Measurements from ENCODE around the gene ACER3. TPM values are rescaled to one million over a fixed set of nuclear protein-coding genes. Genes with fewer than 3 reads are reported as not detected.
"Not testable (repeated sequence)": the region's sequence is repeated elsewhere in the genome, so short reads cannot be mapped to it uniquely, and the experiment has no call there.

ACER3 gene
- total RNA-seq, 1 experiment from 2014 or later: 7.1 TPM

GRCh38 chr11:76995081-76995576 lies 134.4 kb downstream of the ACER3 start:
- no peak for DNase-seq (ENCODE audit: low spot score)

GRCh38 chr11:76997512-76997911 lies 136.8 kb downstream of the ACER3 start:
- no peak for DNase-seq (ENCODE audit: low spot score)

DNA sequence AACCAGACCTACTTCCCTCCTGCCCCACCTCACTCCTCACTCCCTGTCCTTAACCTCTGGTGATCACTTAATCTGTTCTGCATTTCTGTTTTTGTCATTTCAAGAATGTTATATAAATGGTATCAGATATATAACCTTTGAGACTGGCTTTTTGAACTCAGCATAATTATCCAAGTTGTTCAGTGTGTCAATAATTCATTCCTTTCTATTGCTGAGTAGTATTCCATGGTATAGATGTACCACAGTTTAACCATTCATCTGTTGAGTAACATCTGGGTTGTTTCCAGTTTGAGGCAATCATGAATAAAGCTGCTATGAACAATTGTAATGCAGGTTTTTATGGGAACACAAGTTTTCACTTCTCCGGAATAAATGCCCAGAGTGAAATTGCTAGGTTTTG lies 138.9 kb downstream of the ACER3 start:
- no peak for DNase-seq (ENCODE audit: low spot score)

GRCh38 chr11:77001613-77002012 lies 140.9 kb downstream of the ACER3 start:
- DNase-seq (ENCODE audit: low spot score): peak; percentile 19

- DNase-seq (ENCODE audit: low spot score): no peak
Observed at GRCh38 chr11:77002776-77003175, 142.1 kb downstream of the ACER3 start.

- no peak for DNase-seq (ENCODE audit: low spot score)
Observed at GRCh38 chr11:77003963-77004362, 143.2 kb downstream of the ACER3 start.

- DNase-seq (ENCODE audit: low spot score): no peak
Observed at GRCh38 chr11:77009533-77010160, 148.9 kb downstream of the ACER3 start.

GRCh38 chr11:77014669-77015068 lies 154.0 kb downstream of the ACER3 start:
- DNase-seq (ENCODE audit: low spot score): no peak

GRCh38 chr11:77018396-77018924 lies 157.7 kb downstream of the ACER3 start:
- DNase-seq (ENCODE audit: low spot score): not testable (repeated sequence)

- peak; percentile 79 for DNase-seq (ENCODE audit: low spot score)
Observed at GRCh38 chr11:77019976-77020595, 159.4 kb downstream of the ACER3 start.

- peak; percentile 36 for DNase-seq (ENCODE audit: low spot score)
Observed at GRCh38 chr11:77020734-77021133, 160.0 kb downstream of the ACER3 start.

DNA sequence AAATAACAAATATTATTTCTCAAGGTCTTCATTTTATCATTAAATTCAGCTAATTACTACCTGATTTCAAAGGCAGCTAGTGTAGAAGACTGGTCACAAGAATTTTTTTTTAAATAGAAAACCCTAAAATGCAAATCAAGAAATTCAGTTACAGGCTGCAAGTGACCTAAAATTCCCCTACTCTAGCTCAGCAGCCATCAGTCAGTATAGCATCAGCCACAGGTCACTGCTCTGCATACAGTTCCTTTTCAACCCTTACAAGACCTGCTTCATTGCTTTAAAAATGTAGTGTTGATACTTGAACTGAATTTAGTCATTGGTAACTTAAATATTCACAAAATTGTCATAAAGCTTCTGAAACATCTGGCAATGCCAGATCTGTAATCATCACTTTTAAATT lies 164.0 kb downstream of the ACER3 start:
- DNase-seq (ENCODE audit: low spot score): no peak

GRCh38 chr11:77026221-77026620 lies 165.5 kb downstream of the ACER3 start:
- peak; percentile 14 for DNase-seq (ENCODE audit: low spot score)

- no peak for DNase-seq (ENCODE audit: low spot score)
Observed at GRCh38 chr11:77026743-77027142, 166.0 kb downstream of the ACER3 start.

DNA sequence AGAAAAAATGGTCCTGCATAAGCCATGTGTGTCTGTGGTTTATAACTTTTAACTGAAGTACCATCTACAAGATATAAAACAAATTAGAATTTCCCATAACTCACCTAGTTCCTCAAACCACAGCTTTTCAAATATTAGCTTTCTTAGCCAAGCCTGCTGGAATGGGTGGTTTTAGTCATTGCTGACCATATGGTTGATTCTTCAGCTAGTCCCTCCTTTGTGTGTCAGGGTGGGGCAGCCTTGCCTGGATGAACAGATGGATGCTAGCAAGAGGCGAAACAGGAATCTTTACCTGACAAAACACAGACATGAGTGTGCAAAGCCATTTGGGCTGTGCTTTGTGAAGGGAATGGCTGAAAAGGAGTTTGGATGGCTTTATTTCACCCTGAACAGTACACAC lies 166.6 kb downstream of the ACER3 start:
- peak; percentile 58 for DNase-seq (ENCODE audit: low spot score)

GRCh38 chr11:77029829-77030228 lies 169.1 kb downstream of the ACER3 start:
- DNase-seq (ENCODE audit: low spot score): peak; percentile 60

DNA sequence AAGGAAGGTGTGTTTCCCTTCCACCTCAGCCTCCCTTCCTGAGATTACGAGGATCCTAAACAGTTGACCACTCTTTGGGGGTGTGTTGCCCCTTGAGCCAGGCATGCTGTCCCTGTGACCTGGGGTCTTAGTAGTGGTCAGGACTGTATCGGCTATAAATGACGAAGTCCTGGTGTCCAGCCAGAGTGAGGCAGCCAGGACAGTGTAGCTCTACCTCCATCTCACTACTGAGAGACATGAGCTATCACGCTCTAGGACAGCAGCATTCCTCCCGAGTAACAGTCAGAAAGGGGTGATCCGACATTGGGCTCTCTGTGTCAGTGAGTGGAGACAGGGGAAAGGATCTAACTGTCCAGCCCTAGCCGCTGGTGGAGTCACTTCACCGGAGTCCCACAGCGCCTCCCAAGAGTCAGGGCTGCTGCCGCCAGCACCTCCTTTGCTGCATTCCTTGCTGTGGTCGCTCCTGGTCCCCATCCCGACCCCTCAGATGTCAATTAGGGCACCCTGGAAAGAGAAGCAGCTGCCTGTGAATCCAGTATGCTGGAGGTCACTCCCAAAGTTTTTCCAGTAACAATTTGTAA lies 170.2 kb downstream of the ACER3 start:
- no peak for DNase-seq (ENCODE audit: low spot score)

DNA sequence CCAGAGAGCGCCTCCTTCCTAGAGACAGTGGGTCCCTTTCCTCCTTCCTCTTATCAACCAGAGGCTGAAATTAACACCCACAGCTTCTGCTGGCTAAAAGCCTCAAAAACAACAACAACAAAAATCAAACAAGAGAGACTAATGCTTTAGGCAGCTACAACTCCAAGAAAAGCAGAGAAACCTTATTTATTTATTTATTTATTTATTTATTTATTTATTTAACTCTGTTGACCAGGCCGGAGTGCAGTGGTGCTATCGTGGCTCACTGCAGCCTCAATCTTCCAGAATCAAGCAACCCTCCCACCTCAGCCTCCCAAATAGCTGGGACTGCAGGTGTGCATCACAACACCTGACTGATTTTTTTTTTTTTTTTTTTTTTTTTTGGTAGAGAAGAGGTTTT lies 170.9 kb downstream of the ACER3 start:
- no peak for DNase-seq (ENCODE audit: low spot score)

- peak; percentile 11 for DNase-seq (ENCODE audit: low spot score)
Observed at GRCh38 chr11:77035039-77035438, 174.3 kb downstream of the ACER3 start.

DNA sequence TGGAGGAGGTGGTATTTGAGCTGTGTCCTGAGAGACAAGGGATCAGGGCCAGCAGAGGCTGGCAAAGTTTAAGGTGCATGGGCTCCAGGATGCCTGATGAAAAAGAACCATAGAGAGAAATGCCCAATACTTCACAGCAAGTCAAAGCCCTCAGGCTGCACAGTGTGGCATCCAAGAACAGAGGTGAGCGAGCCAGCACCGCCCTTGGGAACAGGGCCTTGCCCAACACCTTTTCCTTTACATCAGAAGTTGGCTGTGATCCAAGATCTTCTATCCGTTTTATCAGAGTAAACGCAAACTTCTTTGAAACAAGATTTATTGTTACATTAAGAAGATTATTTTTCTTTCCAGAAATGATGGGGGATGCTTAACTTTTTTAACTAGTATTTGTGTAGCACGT lies 174.9 kb downstream of the ACER3 start:
- DNase-seq (ENCODE audit: low spot score): peak; percentile 89

DNA sequence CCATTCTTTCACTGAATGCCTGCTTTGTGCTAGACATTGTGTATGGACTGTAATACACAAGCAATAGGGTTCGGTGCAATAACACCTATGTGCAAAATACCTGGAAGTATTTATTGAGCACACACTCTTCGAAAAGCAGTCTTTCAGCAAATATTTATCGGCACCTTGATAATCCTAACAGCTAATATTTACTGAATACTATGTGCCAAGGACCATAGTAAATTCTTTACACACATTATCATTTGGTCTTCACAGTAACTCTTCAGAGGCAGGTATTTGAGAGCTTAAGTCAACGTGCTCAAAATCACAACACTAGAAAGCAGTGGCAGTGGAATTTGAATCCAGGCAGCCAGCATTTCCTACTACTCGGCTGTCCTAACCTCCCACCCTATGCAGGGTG lies 175.7 kb downstream of the ACER3 start:
- peak; percentile 16 for DNase-seq (ENCODE audit: low spot score)

DNA sequence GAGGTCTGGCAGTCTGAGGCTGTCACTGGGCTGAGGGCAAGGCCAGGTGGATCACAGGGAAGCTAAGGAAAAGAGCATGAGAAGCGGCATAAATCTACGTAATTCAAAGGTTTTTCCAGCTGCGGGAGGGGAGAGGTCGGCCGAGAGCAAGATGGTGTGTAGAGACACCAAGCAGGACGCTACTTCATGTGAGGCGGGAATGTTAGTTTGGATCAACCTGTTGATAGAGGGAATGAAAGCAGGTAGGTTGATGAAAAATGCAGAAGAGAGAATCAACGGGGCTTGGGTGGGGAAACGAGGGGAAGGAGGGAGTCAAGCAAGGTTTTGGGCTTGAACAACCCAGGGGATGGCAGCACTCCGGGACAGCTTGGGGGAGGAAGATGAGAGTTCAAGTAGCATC lies 176.3 kb downstream of the ACER3 start:
- DNase-seq (ENCODE audit: low spot score): no peak
